ENCODE results near the gene SCYL1.

- no peak for TF ChIP-seq CTCF (IDR thresholded peaks at IDR 0.05)
- TF ChIP-seq EZH2 (IDR thresholded peaks at IDR 0.05; ENCODE audit: borderline replicate concordance, insufficient read depth, low read depth, low read length, poor library complexity, severe bottlenecking) = no peak
Observed at GRCh38 chr11:65502274-65502554, 22.7 kb upstream of the SCYL1 start.

Data from B cell (primary cell).